Caco-2 (cell line): ENCODE results near the gene SMIM38. TPM values are rescaled to one million over a fixed set of nuclear protein-coding genes. Genes with fewer than 3 reads are reported as not detected.

ENCODE experiments used
- BruUV-seq: library from RNA; stranded (reverse); fragments of 400-500 nt; replicated peaks from 2 replicates; lab custom pipeline; 2021; lab: Mats Ljungman, UMichigan
- CTCF ChIA-PET: fragments of 300-600 bp; sonication (Branson Sonifier 250); formaldehyde crosslinking; loops from one replicate; lab custom pipeline; 2022; ENCODE audit warnings: antibody characterized with exemption; lab: Charles Lee
- POLR2A ChIA-PET: fragments of 300-600 bp; sonication (Branson Sonifier 250); formaldehyde crosslinking; loops from one replicate; lab custom pipeline; 2022; ENCODE audit warnings: antibody characterized with exemption; lab: Charles Lee
- DNase-seq, 2 experiments: peaks; one replicate each; pipeline versions ENCODE4 v3.0.0 to v3.0.0-alpha.2; 2020 to 2022
- H3K27me3 ChIP-seq: replicated peaks from 2 replicates; pipeline ENCODE4 v1.6.0; 2011; ENCODE audit warnings: low read length; ENCODE audit not compliant: control insufficient read depth, insufficient read depth
- H3K36me3 ChIP-seq: 2 replicates; pipeline ENCODE4 v1.5.1; 2011; ENCODE audit warnings: low read length; ENCODE audit not compliant: control insufficient read depth, insufficient read depth
- H3K4me1 ChIP-seq: fragments of 250-450 bp; sonication (Bioruptor Pico); 2 replicates; pipeline ENCODE4 v1.5.1; 2020; ENCODE audit warnings: mild to moderate bottlenecking
- H3K4me3 ChIP-seq: 2 replicates; pipeline ENCODE4 v1.5.1; 2011; ENCODE audit warnings: low read depth, mild to moderate bottlenecking, control low read depth, low read length
- H3K9me3 ChIP-seq: fragments of 250-450 bp; sonication (Bioruptor Pico); 2 replicates; pipeline ENCODE4 v1.5.1; 2020; ENCODE audit warnings: mild to moderate bottlenecking, moderate library complexity
- H3K27ac Mint-ChIP-seq: one replicate; pipeline ENCODE4 v1.8.0; 2022; ENCODE audit warnings: mixed read lengths; ENCODE audit not compliant: unreplicated experiment
- H3K27me3 Mint-ChIP-seq: one replicate; pipeline ENCODE4 v1.8.0; 2022; ENCODE audit warnings: mixed read lengths; ENCODE audit not compliant: insufficient read depth, unreplicated experiment
- H3K36me3 Mint-ChIP-seq: one replicate; pipeline ENCODE4 v1.8.0; 2022; ENCODE audit warnings: mild to moderate bottlenecking, mixed read lengths; ENCODE audit not compliant: insufficient read depth, unreplicated experiment
- H3K4me1 Mint-ChIP-seq: one replicate; pipeline ENCODE4 v1.8.0; 2022; ENCODE audit warnings: low read depth, mixed read lengths; ENCODE audit not compliant: unreplicated experiment
- H3K4me3 Mint-ChIP-seq: one replicate; pipeline ENCODE4 v1.8.0; 2022; ENCODE audit warnings: mild to moderate bottlenecking, moderate library complexity, mixed read lengths; ENCODE audit not compliant: unreplicated experiment
- H3K9me3 Mint-ChIP-seq: one replicate; pipeline ENCODE4 v1.8.0; 2022; ENCODE audit warnings: mixed read lengths; ENCODE audit not compliant: unreplicated experiment
- intact Hi-C: fragments of 100-400 bp; cut with micrococcal nuclease; formaldehyde crosslinking; loops from one replicate; pipeline ENCODE4 v1.10.0; 2022; ENCODE audit not compliant: unreplicated experiment
- total RNA-seq: library from RNA; stranded (reverse); gene quantifications from 2 replicates; pipeline ENCODE4 v1.2.3, GENCODE V29; 2022
- TF ChIP-seq, protein P1 (sequence below), 2 experiments: fragments of 200-600 bp in 1 of 2; IDR thresholded peaks; 1 replicate in 1 of 2; 2 replicates in 1 of 2; pipeline versions ENCODE4 v1.5.1 to v1.8.0; 2011 to 2022; ENCODE audit warnings: antibody characterized with exemption in 1 of 2, control low read depth in 1 of 2, inconsistent platforms in 1 of 2, low read depth in 1 of 2, low read length in 1 of 2, mild to moderate bottlenecking in 1 of 2, moderate library complexity in 1 of 2; ENCODE audit not compliant: insufficient read depth in 1 of 2, severe bottlenecking in 1 of 2, unreplicated experiment in 1 of 2

Gene SMIM38
- total RNA-seq, 1 experiment from 2014 or later, result 0.66 TPM

DNA sequence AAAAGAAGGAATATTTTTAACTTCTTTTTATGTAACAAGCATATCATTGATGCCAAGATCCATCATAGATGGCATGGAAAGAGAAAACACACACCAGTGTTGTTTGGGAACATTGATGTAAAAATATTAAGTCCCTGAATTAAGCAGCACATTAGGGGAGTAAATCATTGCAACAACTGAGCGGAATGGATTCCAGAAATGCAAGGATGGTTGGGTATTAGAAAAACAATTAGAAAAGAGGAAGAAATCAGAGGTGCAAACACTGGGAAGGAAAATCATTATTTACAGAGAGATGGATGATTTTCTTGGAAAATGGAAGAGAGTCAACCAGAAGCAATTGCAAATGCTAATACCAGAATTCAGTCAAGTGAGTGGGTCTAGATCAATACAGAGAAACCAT is 8.1 kb downstream of the SMIM38 start:
- H3K4me3 ChIP-seq, result no peak overlapping the region
- TF ChIP-seq, protein P1, sequence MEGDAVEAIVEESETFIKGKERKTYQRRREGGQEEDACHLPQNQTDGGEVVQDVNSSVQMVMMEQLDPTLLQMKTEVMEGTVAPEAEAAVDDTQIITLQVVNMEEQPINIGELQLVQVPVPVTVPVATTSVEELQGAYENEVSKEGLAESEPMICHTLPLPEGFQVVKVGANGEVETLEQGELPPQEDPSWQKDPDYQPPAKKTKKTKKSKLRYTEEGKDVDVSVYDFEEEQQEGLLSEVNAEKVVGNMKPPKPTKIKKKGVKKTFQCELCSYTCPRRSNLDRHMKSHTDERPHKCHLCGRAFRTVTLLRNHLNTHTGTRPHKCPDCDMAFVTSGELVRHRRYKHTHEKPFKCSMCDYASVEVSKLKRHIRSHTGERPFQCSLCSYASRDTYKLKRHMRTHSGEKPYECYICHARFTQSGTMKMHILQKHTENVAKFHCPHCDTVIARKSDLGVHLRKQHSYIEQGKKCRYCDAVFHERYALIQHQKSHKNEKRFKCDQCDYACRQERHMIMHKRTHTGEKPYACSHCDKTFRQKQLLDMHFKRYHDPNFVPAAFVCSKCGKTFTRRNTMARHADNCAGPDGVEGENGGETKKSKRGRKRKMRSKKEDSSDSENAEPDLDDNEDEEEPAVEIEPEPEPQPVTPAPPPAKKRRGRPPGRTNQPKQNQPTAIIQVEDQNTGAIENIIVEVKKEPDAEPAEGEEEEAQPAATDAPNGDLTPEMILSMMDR (IDR thresholded peaks at IDR 0.05; ENCODE audit: insufficient read depth in 1 of 2, low read depth in 1 of 2, low read length in 1 of 2, severe bottlenecking in 1 of 2, unreplicated experiment in 1 of 2), result no peak
- Mint-ChIP-seq H3K9me3 (peaks cover 18% of the 10 kb centered on the region), H3K4me3 (no peak overlapping the region), H3K36me3 (peaks cover 2% of the 10 kb centered on the region), H3K27me3 (no peaks in the 10 kb centered on the region), H3K4me1 (no peaks in the 10 kb centered on the region), H3K27ac (no peak overlapping the region)
- BruUV-seq, result no TSS peak
- intact Hi-C loops, result no loop called here
- no peaks in the 10 kb centered on the region for H3K27me3 ChIP-seq
- ChIA-PET CTCF (no interaction called here), POLR2A (no interaction called here)
- no peaks in the 10 kb centered on the region for H3K36me3 ChIP-seq
- H3K4me1 ChIP-seq, result 0 out of 2 replicates have a peak, but pooled peaks cover 3% of the 10 kb centered on the region
- peaks cover 16% of the 10 kb centered on the region; the same call in 1 of the 2 replicates for H3K9me3 ChIP-seq
- DNase-seq, result no peak

DNA sequence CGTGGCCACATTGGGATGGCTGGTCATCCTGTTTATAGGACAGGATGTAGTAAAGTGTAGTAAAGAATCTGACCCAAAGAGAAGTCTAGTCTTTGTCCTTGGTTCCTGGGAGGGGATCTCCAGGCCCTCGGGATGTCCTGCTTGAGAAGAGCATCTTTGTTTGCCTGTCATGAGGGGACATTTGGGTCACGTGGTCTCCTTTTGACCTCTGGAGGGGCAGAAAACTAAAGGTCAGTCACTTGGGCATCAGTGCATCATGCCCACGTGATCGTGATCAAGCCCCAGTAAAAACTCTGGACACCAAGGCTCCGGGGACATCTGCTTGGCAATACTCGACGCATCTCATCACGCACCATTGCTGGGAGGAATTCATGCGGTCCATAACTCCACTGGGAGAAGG is 9.1 kb downstream of the SMIM38 start:
- ChIA-PET CTCF (no interaction called here), POLR2A (no interaction called here)
- Mint-ChIP-seq H3K4me1 (no peaks in the 10 kb centered on the region), H3K36me3 (no peaks in the 10 kb centered on the region), H3K27me3 (no peaks in the 10 kb centered on the region), H3K4me3 (no peak overlapping the region), H3K9me3 (peaks cover 18% of the 10 kb centered on the region), H3K27ac (no peak overlapping the region)
- H3K36me3 ChIP-seq, result no peaks in the 10 kb centered on the region
- DNase-seq, result no peak
- TF ChIP-seq, protein P1 (IDR thresholded peaks at IDR 0.05; ENCODE audit: insufficient read depth in 1 of 2, low read depth in 1 of 2, low read length in 1 of 2, severe bottlenecking in 1 of 2, unreplicated experiment in 1 of 2), result no peak
- no peaks in the 10 kb centered on the region for H3K27me3 ChIP-seq
- no TSS peak for BruUV-seq
- peaks cover 21% of the 10 kb centered on the region; the same call in 1 of the 2 replicates for H3K9me3 ChIP-seq
- H3K4me3 ChIP-seq, result no peak overlapping the region
- H3K4me1 ChIP-seq, result 0 out of 2 replicates have a peak, but pooled peaks cover 3% of the 10 kb centered on the region
- intact Hi-C loops, result no loop called here

DNA sequence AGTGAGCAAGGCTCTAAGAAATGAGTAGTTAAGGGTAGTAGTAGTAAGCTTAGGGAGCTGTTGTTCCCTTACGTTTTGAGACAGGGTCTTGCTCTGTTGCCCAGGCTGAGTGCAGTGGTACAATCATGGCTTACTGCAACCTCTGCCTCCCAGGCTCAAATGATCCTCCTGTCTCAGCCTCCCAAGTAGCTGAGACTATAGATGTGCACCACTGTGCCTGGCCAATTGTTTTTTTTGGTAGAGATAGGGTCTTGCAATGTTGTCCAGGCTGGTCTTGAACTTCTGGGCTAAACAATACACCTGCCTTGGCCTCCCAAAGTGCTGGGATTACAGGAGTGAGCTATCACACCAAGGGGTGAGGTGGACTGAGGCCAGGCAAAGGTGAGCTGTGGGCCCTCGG is 10.0 kb downstream of the SMIM38 start:
- H3K27me3 Mint-ChIP-seq, result no peaks in the 10 kb centered on the region
- POLR2A ChIA-PET, result no interaction called here
- TF ChIP-seq, protein P1 (IDR thresholded peaks at IDR 0.05; ENCODE audit: insufficient read depth in 1 of 2, low read depth in 1 of 2, low read length in 1 of 2, severe bottlenecking in 1 of 2, unreplicated experiment in 1 of 2), result no peak
- no peak overlapping the region for H3K27ac Mint-ChIP-seq
- intact Hi-C loops, result no loop called here
- Histone ChIP-seq H3K4me3 (no peak overlapping the region), H3K9me3 (peaks cover 21% of the 10 kb centered on the region; the same call in 1 of the 2 replicates), H3K36me3 (no peaks in the 10 kb centered on the region), H3K27me3 (no peaks in the 10 kb centered on the region), H3K4me1 (peaks cover 8% of the 10 kb centered on the region; the same call in 1 of the 2 replicates)
- DNase-seq, result no peak
- H3K4me1 Mint-ChIP-seq, result peaks cover 5% of the 10 kb centered on the region
- BruUV-seq, result no TSS peak
- no peak overlapping the region for H3K4me3 Mint-ChIP-seq
- H3K9me3 Mint-ChIP-seq, result peaks cover 18% of the 10 kb centered on the region
- CTCF ChIA-PET, result interaction anchor here (1.4 kb wide), 1 partner anchor 34 kb away, joined by 5 read pairs; no protein-coding TSS in a partner anchor
- H3K36me3 Mint-ChIP-seq, result no peaks in the 10 kb centered on the region
